Measurements from ENCODE around the gene ZFHX2.

DNA sequence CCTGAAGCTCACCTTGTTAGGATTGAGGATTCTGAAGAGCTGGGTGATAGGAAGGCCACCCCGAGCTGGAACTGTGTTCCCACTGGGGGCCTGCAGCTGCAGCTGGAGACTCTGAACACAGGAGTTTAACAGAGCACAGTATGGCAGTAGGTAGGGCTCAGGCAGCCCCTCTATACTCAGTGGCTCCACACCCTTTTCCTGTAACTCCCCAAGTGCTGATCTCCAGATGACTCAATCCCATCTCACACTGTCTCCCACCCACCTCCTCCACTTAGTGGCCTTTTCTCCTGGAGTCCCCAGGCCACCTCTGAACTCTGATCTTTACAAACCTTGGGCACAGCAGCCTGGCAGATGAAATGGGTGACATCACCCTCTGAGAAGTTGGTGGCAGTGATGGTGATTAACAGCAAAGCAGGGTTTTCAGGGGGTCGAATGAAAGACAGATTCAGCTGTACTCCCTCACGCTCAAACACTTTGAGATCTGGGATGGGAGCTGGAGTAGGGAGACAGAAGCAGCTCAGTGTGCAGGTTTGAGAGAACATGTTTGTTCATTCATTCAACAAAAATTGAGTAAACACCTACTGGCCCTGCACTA is 8.5 kb upstream of the ZFHX2 start:
- TF ChIP-seq, protein P1, sequence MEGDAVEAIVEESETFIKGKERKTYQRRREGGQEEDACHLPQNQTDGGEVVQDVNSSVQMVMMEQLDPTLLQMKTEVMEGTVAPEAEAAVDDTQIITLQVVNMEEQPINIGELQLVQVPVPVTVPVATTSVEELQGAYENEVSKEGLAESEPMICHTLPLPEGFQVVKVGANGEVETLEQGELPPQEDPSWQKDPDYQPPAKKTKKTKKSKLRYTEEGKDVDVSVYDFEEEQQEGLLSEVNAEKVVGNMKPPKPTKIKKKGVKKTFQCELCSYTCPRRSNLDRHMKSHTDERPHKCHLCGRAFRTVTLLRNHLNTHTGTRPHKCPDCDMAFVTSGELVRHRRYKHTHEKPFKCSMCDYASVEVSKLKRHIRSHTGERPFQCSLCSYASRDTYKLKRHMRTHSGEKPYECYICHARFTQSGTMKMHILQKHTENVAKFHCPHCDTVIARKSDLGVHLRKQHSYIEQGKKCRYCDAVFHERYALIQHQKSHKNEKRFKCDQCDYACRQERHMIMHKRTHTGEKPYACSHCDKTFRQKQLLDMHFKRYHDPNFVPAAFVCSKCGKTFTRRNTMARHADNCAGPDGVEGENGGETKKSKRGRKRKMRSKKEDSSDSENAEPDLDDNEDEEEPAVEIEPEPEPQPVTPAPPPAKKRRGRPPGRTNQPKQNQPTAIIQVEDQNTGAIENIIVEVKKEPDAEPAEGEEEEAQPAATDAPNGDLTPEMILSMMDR (IDR thresholded peaks at IDR 0.05), result no peak
- TF ChIP-seq POLR2A (IDR thresholded peaks at IDR 0.05), result no peak
